NOMO-1 (cell line): ENCODE measurements around the gene CERS6.

Source experiments
- DNase-seq, 2 experiments: peaks; one replicate each; lab custom pipeline; 2025; ENCODE audit not compliant: unreplicated experiment in 2 of 2; lab: John Stamatoyannopoulos, UW

The CERS6 gene

DNA sequence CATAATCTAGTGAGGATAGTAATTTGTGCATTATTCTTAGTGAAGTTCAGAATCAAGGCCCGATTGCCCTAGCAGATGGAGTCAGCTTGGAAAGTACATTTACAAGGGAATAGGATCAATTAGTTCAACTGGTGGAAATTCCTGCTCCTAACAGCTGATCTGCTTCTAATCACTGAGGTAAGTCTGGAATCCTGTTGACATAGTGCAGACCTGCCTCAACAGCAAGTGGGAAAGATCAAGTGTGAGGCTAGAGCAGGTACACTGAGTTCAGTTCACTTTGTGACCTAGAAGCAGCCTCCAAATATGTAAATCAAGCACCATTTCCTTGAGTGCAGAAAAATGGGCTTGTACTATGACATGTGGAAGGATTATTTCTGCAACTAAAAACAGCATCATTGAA lies 235.1 kb downstream of the CERS6 start:
- no peak for DNase-seq

DNA sequence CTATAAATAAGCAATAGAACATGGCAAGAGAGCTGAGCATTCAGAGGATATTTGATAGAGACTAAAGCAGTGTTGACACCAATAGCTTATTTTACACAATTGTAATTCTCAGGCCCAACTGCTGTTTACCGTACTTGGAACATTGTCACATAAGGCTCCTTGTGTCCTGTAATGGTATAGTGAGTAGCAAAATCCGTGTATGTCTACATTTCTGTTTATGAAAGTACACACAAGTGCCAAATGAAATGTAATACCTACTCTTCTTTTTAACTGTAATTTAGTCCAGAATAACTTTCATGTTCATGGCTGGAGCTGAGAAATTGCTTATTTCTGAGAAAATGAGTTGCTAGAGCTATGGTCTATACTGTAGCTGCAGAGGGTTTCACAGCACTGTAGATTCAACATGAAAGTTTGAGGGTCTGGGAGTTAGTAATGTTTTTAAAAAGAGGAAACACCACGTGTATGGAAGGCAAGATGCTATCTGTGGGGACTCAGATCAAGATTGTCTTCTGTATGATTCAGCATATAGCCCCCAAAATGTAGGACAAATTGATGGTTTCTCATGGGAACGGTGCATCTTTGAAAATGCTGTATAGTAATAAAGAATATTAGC lies 236.2 kb downstream of the CERS6 start:
- DNase-seq = no peak

DNA sequence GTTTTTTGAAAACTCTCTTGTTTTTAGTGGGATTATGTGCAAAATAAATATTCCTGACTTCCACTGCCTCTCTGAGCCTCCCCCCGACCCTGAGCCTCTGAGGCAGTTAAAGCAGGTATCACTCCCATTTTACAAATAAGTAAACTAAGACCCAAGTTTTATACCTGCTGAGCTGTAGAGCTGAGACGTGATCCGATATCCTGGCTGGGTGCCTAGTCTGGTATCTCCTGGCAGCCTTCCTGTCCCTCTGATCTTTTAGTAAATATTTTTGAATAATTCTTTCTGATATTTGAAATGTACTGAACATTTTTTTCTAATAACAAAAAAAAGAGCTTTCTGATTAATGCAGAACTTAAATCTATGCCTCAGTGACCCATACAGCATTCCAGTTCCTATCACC lies 238.1 kb downstream of the CERS6 start:
- no peak for DNase-seq

DNA sequence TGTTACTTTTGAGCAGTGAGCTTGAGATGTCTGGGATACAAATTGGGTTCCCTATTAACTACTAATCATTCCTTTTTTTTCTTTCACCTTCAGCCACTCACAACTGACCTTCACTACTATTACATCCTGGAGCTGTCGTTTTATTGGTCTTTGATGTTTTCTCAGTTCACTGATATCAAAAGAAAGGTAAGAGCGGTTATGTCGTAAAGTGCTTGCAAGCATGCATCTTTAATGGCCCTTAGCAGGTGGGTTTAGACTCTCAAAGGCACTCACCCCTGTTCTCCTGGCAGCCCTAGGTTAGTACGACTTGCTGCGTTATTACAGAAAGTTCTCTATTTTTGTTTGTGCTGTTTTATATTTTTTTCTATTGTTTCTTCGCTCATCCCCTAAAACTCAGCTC lies 238.8 kb downstream of the CERS6 start:
- no peak for DNase-seq

DNA sequence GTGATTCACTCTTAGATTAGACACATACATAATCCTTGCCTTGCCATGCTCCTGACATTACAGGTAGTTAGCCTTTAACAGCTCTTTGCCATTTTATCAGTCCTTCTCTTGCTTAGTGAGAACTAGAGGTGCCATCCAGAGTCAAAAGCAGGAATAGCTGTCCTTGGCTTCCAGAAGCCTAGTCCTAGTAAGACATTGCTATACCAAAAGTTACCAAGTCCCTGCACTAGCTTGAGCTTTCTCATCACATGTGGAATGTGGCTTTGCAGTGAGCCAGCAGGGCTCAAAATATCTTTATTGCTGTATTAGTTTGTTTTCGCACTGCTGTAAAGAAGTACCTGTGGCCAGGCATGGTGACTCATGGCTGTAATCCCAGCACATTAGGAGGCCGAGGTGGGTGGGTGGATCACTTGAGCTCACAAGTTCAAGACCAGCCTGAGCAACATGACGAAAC lies 241.6 kb downstream of the CERS6 start:
- DNase-seq = no peak

DNA sequence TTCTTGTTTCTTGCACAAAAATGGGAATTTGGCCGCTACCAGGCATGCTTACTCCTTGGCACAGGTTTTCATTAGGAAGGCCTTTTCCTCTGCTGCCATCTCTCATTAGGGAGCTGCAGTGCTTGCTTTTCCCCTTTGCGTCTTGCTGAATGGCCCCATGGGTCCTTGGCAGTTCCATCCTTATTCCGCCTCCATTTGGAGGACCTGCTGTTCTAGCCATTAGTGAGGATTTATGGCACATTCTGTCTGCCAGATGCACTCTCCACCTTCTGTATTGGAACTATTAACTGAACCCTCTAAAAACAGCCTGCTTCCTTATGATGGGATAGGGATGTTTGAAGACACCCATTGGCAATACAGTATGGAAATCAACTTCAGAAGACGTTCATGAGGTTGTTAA lies 242.9 kb downstream of the CERS6 start:
- no peak for DNase-seq

DNA sequence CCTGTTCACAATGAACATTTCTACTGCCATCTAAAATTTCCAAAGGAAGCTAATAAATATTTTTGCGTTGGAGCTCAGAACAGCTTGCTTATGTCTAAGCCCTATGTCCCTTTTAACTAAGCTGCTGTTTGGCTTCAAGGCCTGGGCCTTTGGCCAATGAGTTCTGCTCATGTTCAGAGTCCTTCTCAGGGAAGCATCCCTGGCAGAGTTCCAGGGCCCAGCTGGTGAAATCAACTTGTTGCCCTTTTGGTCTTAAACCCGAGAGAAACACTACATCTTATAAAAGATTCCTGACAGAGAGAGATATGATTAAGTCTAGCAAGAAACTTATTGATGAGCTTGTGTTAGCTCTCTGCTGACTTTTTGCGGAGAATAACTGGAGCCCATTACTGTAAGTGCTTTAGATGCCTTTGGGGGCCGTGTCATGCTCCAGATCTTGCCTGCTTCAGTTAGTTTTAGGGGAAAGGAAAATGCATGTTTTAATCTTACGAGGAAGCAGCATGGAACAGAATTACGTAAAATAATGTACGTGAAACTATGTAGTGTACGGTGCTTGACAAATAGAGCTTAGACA lies 243.9 kb downstream of the CERS6 start:
- DNase-seq = no peak

DNA sequence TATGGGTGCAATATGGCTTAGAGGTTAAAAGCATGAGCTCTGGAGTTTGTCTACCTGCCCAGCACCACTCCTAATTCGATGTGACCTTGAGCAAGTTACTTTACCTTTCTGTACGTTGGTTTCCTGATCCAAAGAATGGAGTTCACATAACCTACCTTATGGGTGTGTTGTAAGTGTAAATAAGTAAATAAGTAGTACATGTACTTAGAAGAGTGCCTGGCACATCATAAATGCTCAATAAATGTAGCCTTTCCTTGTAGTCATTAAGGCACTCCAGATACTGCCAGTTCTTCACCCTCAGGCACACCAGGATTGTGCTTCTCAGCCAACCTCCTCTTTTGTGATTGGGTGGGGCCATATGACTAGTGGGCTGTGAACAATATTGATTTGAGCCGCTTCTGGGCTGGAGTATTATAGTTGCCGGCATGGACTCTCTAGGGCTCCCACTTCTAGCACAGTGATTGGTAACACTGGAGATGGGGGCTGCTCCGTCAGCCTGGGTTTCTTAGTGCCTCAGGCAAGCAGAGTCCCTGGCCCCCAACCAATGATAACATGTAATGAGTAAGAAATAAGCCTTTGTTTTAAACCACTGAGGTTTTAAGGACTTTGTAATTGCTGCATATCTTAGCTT lies 244.7 kb downstream of the CERS6 start:
- DNase-seq = no peak

DNA sequence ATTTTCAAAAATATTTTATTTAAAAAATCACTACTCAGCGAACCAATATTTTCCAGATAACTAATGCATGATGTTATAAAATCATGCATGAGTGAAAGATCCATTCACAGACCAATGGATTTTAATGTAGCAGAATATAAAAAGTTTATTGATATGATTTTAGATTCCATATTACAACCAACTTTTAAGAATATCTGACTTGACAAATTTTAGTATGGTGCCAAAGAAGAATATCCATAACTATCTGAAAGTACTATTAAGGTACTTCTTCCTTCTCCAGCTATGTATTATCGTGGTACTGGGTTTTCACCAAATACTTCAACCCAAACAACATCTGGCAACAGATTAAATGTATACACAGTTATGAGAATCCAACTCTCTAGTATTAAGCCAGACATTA lies 246.5 kb downstream of the CERS6 start:
- DNase-seq = no peak

DNA sequence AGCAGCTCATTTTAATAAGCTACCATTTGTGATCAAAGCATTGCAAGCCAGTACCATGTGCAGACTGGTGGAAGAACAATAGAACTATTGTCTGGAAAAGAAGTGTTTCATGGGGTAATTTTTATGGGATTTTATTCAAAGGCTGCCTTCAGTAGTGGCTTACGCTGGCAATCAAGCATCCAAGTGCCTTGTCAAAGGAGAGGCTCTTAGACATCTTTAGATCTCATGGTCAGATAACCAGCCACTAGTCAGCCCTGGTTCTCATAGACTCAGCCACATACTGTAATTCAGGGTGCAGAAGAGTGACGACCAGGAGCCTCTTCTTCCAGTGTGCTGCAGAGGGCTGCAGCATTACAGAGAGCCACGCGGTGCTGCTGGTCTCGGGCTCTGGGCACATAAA lies 247.9 kb downstream of the CERS6 start:
- no peak for DNase-seq

DNA sequence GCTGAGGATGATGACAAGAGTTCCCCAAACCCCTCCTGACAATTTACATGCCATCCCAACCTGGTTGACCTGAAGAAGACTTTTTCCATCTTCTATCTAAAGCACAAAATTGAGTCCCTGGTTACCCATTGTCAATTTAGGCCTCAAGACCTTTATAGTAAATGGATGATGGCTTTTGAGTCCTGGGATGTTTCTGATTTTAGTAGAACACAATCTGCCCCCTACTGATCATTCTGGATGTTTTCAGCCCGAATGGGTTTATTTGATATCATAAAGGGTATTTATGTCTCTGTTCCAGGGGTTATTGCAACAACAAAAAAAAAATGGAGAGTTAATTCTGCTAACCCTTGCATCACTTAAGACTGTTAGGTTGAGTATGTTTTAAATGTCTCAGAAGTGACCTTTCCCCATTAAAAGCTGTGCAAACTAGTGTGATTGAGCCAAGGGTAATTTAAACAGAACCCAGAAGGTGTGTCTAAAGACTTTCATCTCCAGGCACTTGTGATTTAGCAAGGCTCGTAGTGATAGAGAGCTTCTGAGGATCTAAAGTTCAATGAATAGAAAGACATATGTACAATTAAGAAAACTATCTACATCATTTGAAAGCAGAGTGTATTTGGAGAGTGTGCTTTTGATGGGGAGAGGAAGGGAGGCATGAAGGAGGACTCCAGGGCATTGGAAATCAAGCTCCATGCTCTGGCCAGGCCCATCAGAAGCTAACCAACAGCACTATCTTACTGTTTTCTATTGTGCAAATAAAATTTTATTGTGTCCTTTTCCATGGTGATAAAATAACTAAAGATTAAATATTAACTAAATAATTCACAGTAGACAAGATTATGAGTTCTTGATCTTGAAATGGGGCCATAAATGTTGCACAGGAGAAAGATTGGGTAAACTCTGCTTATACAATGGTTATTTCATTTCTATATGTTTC lies 249.7 kb downstream of the CERS6 start:
- peak in 1 of 2 experiments; percentile 6 for DNase-seq

DNA sequence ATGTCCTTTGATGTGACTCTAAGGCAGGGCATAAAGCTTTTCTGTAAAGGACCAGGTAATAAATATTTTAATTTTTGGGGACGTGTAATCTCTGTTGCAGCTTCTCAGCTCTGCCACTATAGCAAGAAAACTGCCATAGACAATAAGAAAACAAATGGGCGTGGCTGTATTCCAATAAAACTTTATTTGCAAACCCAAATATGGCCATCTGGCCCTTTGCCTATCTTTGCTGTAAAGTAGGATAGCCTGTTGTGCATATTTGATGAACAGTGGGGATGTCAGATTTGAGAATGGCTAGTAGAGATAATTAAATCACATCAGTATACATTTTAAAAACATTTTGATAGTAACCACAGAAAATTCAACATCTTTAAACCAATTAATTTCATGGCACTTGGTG lies 250.7 kb downstream of the CERS6 start:
- no peak for DNase-seq

DNA sequence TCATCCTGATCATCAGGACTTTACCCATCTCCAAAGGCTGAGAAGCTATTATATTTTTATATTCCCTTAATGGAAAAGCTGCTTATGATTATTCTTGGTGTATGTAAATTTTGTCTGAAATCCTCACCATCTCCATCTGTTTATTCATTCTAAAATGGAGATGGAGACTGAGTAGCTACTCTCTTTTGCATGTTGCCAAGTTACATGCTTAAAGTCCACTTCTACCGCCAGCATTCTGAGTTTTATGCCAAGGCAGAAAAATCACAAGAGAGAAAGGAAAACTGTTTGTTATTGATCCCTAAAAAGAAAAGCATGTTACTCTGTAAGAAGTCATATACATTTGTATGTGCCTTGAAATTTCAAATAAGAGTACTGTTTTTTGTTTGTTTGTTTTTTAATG lies 252.0 kb downstream of the CERS6 start:
- no peak for DNase-seq

DNA sequence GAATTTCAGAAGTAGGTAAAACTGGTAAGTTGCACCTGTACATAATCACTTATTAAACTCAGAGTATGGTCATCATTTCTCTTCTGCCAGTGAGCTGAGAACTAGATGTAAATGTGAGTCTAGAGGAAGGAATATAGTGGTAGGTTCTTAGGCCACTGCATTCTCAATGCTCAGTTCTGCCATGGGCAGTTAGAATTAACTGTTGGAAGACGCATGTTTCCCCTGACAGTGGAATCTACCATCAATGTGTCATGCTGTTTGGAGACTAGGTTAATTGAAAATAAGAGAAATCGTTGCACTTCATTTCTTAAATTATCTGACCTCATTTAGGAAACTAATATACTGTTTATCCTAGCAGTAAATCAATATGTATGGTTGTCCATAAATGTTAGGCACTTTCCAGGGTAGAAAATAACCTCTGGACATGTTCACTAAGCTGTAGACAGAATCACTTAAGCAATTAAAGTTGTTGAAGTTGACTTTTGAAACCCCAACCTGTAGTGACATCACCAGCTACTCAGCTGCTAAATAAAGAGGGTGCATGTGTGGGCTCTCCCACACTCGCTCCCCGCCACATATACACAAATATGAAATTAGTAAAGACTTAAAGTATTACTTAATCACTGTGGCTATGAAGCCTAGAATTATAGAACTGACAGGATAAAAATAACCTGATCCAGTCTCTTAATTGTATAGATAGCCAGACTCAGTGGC lies 254.8 kb downstream of the CERS6 start:
- no peak for DNase-seq

DNA sequence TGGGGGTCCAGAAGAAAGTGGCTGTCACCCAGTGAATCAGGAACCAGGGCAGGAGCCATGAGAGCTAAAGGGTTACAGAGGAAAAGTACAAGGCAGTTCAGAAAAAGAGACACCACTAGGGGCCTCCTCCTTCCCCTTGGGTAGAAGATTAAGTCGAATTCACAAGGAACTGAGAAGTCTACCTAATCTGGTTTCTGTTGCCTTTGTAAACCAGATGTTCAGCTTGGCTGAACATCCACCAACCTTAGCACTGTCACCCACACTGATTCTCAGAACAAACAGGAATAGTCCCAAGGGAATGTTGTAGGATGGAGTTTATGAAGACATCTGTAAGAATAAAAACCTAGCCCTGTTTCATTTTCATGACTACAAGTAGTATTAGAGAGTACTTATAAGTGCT lies 256.0 kb downstream of the CERS6 start:
- peak in 1 of 2 experiments; percentile 5 for DNase-seq

DNA sequence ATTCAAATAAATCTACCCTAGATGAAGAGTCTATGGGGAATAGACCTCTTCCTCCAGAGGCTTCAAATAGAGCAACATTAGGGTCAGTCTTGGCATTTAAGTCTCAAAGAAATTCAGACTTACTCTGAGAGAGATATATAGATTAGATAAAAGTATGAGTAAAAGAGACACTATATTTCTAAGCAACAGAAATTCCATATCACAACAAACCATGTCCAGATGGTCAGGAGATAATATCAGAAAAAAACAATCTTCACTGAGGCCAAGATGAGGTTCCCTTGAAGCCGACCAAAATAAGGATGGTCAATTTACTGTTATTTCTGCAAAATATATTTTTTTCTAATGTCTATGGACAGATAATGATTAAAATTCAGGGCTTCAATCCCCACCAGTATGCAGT lies 257.3 kb downstream of the CERS6 start:
- no peak for DNase-seq

DNA sequence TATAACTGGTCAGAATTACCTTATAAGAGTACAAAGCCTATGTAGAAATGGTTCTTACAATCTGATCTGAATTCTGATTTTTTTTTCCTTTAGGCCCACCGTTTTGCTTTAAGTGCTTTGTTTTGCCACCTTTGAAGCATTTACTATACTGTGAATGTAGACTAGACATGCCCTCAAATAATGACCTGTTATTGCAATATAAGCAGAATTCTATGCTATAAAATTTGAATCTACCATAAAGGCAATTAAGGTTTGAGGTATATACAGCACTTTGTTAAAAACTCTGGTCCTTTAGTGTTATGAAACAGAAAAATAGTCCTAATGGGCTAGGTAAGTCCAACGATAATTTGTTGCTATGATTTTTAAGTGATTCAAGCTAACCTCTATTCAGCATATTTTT lies 259.8 kb downstream of the CERS6 start:
- DNase-seq = no peak

DNA sequence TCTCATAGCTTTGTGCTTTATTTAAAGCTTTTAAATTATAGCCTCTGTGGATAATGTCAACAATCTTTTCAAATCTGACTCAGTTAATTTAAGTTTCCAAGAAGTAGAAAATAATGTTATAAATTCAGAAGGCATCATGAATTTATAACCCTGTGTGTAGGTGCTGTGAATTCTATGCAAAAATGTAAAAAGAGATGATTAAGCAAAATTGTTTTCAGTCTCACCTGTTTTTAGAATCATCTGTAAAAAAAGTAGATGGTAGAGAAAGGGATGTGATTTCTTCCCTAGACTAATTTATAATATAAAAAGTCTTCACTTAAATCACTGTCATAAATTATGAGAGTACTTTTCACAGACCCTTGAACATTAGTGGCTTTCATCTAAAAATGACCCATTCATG lies 260.8 kb downstream of the CERS6 start:
- DNase-seq = no peak

DNA sequence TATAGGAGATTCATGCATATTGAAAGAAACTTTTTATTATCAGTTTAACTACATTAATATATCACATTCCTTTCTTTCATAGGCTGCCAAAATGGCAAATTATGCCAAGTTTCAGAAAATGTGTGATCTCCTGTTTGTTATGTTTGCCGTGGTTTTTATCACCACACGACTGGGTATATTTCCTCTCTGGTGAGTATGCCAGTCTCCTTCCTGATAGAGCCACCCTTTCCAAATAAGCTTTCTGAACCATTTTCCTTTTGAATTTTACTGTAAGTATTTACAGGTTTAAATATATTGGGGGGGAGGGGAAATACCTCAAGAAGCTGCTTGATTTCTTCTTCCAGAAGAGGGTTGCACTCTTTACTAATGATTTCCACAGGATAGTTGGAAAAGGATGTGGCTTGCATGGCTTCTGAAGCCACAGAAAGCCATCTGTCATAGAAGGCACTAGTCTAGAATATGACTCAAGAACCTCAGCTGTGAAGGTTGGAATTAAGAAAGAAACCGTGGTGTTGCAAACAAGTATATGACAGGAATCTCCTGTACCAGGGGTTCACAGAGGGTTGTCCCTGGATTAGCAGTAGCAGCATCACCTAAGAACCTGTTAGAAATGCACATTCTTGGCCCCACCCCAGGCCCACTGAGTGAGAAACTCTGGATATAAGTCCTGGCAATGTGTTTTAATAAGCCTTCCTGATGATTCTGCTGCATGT lies 261.9 kb downstream of the CERS6 start:
- DNase-seq = no peak

DNA sequence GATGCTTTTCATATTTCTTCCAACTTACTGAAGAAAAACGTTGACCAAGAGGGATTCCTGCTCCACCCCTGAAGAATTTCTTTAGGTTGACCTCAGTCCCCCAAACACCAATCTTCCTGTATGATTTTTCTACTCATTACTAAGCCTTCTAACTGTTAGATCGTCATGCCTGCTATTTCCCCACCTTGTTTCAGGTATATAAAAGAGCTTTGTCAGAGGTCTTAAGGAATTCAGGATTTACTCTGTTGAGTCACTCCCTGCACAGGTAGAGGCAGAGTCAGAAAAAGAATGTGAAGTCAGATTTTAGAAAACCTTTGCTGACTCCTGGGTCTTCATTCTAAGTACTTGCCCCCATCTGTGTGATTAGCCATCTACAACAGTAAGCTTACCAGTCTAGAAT lies 262.6 kb downstream of the CERS6 start:
- DNase-seq = no peak
